ENCODE results near the gene DGKQ.

GRCh38 chr4:950136-951020 lies 23.0 kb downstream of the DGKQ start:
- TF ChIP-seq CTCF (IDR thresholded peaks at IDR 0.05; ENCODE audit: low read length) (no peak), EZH2 (optimal IDR thresholded peaks at IDR 0.05; ENCODE audit: low read depth, low read length) (no peak), EZH2phosphoT487 (IDR thresholded peaks at IDR 0.05; ENCODE audit: low read length) (no peak)
